ENCODE data around the gene MED4. TPM values are rescaled to one million over a fixed set of nuclear protein-coding genes. Genes with fewer than 3 reads are reported as not detected.

MED4 gene
- total RNA-seq, 1 donor from 2014 or later: 43.3 TPM

GRCh38 chr13:48038761-48039160, 56.1 kb downstream of the MED4 start:
- DNase-seq (ENCODE audit: low spot score): no peak

DNA sequence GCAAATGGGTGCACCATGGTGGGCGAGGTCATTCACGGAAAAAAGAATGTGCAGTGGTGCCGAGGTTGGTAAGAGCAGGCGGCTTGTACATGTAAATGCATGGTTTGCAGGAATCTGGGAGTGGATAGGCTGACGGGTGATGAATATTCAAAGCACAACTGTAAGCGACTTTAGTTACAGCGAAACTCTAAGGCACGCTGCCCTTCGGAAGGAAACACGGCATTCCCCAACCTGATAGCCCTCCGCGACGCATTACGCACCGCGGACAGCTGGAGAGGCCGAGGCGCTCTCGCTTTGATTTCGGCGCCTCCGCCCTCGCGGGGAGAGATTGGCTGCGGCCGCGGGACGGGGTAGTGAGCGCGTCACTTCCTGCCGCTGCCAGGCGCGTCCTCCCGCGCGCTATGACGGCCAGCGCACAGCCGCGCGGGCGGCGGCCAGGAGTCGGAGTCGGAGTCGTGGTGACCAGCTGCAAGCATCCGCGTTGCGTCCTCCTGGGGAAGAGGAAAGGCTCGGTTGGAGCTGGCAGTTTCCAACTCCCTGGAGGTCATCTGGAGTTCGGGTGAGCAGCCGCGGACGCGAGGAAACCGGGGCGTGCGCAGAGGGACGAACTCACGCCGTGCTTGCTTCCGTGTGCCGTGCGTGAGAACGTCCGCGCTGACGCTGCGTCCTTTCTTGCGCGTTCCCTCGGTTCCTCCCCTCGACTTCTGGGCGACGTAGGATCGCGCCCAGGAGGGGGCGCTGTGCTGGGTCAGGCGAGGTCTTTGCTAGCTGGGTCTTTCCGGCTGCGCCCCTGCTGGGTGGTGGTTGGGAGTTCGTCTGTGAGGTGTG, 57.3 kb downstream of the MED4 start, which contains the start of gene NUDT15:
NUDT15 (plus strand) TSS at position 381 of the 828 bp plus-strand sequence; CDS start at position 402, 21 bp downstream.
- DNase-seq (ENCODE audit: low spot score): peak; percentile 97

- DNase-seq (ENCODE audit: low spot score): no peak
Measured at GRCh38 chr13:48029859-48030258, 65.0 kb downstream of the MED4 start.

DNA sequence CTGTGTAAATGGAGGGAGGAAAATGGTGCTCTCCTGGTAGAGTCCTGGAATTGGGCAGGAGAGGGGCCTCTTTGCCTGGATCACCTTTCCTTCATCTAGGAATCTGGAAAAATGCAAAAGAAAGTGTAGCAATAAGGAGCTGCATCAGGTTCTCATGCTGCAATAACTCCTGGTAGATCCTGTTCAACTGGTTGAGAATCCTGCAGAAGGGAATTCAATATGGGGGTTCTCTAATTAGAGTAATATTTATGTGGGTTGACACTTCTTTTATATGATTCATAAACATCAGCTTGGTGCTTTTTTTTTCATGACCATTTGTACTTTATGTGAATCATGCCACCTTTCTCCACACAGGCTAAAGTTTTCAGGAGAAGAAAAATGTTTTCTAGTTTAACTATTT, 66.8 kb downstream of the MED4 start:
- no peak for DNase-seq (ENCODE audit: low spot score)

Other genes starting within 250 kb of the MED4 start
- gene SUCLA2, start 93.8 kb downstream of the MED4 start, total RNA-seq: 59.9 TPM
- 11.4 TPM for gene NUDT15, start 57.4 kb downstream of the MED4 start, total RNA-seq
- 611 TPM for gene ITM2B, start 138.1 kb upstream of the MED4 start, total RNA-seq
- gene RB1, start 208.6 kb upstream of the MED4 start, total RNA-seq: 43.9 TPM

Data from mesenteric fat pad (tissue), 1 donor.